Fibroblast of the aortic adventitia (primary cell): ENCODE results near the gene MRGPRF. TPM values are rescaled to one million over a fixed set of nuclear protein-coding genes. Genes with fewer than 3 reads are reported as not detected.

ENCODE experiments used
- DNase-seq: peaks from one replicate; pipeline ENCODE4 v3.0.0-alpha.2; 2010; ENCODE audit warnings: low read depth
- H3K4me3 ChIP-seq: 2 replicates; pipeline ENCODE4 v1.5.1; 2011; ENCODE audit warnings: low read depth, mild to moderate bottlenecking, control low read depth, low read length, moderate library complexity
- total RNA-seq: library from RNA; depleted of rRNA; stranded (reverse); fragments of >200 nt; gene quantifications from 2 replicates; pipeline ENCODE4 v1.2.3, GENCODE V29; 2012; ENCODE audit warnings: low replicate concordance
- TF ChIP-seq, protein P1 (sequence below): IDR thresholded peaks from 2 replicates; pipeline ENCODE4 v1.5.1; 2011; ENCODE audit warnings: mild to moderate bottlenecking, low read length, control low read depth, inconsistent platforms; ENCODE audit not compliant: insufficient read depth

The MRGPRF gene
- total RNA-seq, 1 donor: 41.8 TPM

DNA sequence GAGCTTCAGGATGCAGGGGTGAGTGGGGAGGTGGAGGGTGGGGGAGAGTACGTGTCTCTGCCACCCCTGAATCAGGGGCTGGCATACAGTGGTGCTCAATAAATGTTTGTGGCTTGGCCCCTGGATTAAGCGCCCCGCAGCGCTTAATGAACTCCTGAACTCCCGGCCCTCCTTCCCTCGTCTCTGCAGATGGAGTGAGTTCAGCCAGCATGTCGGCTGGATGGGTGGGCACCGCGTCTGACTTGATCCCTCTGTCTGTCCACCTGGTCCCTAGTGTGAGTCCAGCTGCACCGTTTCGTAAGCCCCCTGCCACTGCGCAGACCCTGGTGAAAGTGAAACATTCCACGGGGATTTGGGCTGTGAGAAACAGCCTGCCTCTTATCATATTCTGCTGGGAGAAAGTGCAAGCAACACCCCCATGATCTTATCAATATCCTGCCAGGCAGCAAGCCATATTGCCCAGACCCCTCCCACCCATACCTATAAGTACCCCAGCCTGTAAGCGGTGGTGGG lies 20.2 kb downstream of the MRGPRF start:
- H3K4me3 ChIP-seq: no peak overlapping the region
- TF ChIP-seq, protein P1, sequence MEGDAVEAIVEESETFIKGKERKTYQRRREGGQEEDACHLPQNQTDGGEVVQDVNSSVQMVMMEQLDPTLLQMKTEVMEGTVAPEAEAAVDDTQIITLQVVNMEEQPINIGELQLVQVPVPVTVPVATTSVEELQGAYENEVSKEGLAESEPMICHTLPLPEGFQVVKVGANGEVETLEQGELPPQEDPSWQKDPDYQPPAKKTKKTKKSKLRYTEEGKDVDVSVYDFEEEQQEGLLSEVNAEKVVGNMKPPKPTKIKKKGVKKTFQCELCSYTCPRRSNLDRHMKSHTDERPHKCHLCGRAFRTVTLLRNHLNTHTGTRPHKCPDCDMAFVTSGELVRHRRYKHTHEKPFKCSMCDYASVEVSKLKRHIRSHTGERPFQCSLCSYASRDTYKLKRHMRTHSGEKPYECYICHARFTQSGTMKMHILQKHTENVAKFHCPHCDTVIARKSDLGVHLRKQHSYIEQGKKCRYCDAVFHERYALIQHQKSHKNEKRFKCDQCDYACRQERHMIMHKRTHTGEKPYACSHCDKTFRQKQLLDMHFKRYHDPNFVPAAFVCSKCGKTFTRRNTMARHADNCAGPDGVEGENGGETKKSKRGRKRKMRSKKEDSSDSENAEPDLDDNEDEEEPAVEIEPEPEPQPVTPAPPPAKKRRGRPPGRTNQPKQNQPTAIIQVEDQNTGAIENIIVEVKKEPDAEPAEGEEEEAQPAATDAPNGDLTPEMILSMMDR: no peak
- DNase-seq: no peak

DNA sequence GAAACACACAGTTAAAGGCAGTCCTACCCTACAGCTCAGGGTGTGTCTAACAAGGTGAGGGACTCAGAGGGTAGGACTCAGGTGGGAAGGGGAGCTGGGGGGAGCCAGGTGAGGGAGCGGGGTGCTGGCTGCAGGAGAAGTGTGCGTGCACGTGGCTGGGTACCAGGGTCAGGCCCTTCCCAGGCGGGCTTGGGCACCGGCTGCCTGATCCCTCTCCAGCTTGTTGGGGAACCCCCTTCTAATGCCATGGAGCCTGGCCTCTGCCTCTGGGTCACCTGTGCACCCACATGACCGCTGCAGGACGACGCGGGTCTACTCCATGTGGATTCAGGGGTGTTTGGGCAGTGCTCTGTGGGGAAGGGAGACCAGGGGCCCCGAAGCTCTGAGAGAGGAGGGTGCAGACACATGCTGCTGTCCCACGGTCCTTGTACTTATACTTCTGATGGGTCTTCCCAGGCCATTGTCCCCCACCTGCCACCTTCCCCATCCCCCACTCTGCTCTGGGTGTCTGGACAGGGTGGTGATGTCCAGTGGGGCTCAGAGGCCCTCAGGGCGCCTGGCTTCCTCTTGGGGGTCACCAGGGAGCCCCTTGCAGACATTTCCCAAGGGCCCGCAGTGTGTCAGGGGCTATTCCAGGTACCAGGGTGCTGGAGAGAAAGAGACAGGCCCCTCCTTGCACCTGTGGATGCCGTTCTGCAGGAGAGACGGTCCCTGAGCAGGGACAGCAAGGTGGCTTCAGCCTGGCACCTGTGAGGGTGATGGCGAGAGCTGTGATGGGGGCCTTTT lies 21.9 kb downstream of the MRGPRF start:
- no peak for DNase-seq
- no peak overlapping the region for H3K4me3 ChIP-seq
- TF ChIP-seq, protein P1: no peak

DNA sequence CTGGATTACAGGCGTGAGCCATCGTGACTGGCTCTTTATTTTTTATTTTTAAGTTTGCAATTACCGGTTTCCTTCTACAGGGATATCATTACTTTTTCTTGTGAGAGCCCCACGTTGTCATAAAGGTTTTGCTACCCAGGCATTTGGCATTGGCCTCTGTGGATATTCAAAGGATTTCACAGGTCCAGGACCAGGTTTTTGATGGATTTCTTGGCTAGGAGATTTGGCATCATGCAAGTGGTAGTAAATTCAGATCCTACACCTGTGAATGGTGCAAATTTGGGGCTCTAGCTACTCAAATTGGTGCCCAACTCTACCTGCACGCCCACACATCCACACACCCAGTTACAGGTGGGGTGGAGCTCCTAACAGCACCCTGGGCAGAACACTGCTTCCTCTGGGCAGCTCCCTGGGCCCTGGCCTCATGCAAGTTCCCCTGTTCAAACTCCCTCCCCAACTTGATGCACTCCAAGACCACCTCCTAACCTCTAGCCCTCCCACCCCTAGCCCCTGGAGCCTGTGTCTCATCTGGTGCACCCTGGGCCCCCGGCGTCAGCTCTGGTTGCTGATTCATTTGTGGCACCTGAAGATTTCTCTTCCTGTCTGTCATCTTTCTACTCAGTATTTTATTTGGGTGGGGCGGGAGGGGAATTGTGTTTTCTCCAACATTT lies 23.0 kb downstream of the MRGPRF start:
- no peak overlapping the region for H3K4me3 ChIP-seq
- TF ChIP-seq, protein P1: no peak
- DNase-seq: no peak

DNA sequence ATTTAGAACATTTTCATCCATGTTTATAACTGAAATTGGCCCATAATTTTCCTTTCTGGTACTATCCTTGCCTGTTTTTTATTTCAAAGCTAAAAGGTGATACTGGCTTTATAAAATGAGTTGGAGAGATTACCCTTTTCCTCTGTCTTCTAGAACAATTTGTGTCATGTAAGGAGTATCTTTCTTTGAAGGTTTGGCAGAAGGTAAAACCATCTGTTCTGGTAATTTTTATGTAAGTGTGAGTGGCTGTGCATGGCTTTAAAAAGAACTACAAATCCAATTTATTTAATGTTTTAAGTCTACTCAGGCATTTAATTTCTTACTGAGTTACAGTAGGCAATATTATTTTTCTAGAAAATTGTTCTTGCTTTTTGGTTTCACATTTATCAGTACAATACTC lies 24.6 kb downstream of the MRGPRF start:
- TF ChIP-seq, protein P1: no peak
- H3K4me3 ChIP-seq: no peak overlapping the region
- DNase-seq: no peak

DNA sequence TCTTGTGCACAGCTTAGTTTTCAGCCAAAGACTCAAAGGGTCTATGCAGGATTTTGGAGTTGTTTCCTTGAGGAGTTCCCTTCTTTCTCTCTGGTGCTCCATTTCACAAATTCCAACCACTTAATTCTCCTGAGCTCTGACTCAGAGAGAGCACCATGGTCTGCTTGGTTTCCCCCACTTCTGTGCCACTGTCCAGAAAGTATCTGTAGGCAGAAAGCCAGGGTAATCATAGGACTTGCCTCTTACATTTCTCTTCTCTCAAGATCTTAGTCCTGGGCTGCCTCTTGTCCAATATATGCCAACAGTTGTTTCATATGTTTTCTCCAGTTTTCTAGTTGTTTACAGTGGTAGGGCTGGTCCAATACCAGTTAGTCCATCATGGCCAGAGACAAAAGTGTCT lies 25.8 kb downstream of the MRGPRF start:
- DNase-seq: peak; percentile 40
- H3K4me3 ChIP-seq: no peak overlapping the region
- TF ChIP-seq, protein P1: no peak

DNA sequence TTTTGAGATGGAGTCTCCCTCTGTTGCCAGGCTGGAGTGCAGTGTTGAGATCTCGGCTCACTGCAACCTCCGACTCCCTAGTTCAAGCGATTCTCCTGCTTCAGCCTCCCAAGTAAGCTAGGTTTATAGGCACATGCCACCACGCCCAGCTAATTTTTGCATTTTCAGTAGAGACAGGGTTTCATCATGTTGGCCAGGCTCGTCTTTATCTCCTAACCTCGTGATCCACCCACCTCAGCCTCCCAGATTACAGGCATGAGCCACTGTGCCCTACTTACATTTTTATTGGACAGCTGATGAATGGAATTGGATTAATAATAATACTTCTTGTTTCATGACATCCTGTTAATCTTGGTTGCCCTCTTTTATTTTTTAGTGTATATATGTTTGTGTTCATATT lies 29.2 kb downstream of the MRGPRF start:
- TF ChIP-seq, protein P1: no peak
- no peak overlapping the region for H3K4me3 ChIP-seq
- no peak for DNase-seq
